ENCODE results near the gene ADPRHL1. TPM values are rescaled to one million over a fixed set of nuclear protein-coding genes. Genes with fewer than 3 reads are reported as not detected.

Gene ADPRHL1
- total and polyA plus RNA-seq, 4 donors: 0.28 to 0.67 (median 0.55) TPM

DNA sequence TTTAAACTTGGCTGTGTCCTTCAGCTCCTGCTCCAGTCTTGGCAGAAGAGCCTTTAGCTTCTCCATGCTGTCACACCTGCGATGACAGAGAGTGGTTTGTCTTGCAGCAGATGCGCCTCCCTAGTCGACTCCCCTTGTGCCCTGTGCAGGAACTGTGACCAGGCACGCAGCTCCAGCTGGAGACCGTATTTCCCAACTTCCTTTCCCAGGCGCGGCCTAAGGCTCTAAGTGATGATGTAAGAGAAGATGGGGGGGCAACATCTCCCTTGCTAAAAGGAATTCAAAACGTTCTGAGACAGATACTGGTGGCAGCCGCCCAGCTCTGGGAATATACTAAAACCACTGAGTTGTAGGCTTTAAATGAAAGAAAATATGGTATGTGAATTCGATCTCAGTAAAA is 20.9 kb upstream of the ADPRHL1 start:
- H3K9me3 ChIP-seq (ENCODE audit: control insufficient read depth in 4 of 4, low read length in 3 of 4): no peaks in the 10 kb centered on the region
- H3K4me1 ChIP-seq (ENCODE audit: control insufficient read depth in 4 of 4, insufficient read depth in 4 of 4, low read length in 3 of 4): no peaks in the 10 kb centered on the region
- H3K36me3 ChIP-seq (ENCODE audit: control insufficient read depth in 4 of 4, insufficient read depth in 3 of 4, low read depth in 1 of 4, low read length in 3 of 4): peaks cover 3 to 17% (median 11%) of the 10 kb centered on the region in 4 donors
- TF ChIP-seq, protein P1, sequence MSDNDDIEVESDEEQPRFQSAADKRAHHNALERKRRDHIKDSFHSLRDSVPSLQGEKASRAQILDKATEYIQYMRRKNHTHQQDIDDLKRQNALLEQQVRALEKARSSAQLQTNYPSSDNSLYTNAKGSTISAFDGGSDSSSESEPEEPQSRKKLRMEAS (IDR thresholded peaks at IDR 0.05): no peak
- no peak for TF ChIP-seq EGR1 (IDR thresholded peaks at IDR 0.05; ENCODE audit: low read depth in 2 of 2)
- TF ChIP-seq JUND (IDR thresholded peaks at IDR 0.05): no peak
- TF ChIP-seq GABPA (IDR thresholded peaks at IDR 0.05 in 1 of 2, conservative IDR thresholded peaks at IDR 0.05 in 1 of 2): no peak
- TF ChIP-seq FOXA1 (IDR thresholded peaks at IDR 0.05): no peak
- TF ChIP-seq YY1 (IDR thresholded peaks at IDR 0.05): no peak
- no peak for TF ChIP-seq RXRA (IDR thresholded peaks at IDR 0.05)
- TF ChIP-seq TAF1 (conservative IDR thresholded peaks at IDR 0.05): no peak
- TF ChIP-seq SP1 (IDR thresholded peaks at IDR 0.05): no peak
- no peak for TF ChIP-seq FOXA2 (IDR thresholded peaks at IDR 0.05)
- TF ChIP-seq, protein P2, sequence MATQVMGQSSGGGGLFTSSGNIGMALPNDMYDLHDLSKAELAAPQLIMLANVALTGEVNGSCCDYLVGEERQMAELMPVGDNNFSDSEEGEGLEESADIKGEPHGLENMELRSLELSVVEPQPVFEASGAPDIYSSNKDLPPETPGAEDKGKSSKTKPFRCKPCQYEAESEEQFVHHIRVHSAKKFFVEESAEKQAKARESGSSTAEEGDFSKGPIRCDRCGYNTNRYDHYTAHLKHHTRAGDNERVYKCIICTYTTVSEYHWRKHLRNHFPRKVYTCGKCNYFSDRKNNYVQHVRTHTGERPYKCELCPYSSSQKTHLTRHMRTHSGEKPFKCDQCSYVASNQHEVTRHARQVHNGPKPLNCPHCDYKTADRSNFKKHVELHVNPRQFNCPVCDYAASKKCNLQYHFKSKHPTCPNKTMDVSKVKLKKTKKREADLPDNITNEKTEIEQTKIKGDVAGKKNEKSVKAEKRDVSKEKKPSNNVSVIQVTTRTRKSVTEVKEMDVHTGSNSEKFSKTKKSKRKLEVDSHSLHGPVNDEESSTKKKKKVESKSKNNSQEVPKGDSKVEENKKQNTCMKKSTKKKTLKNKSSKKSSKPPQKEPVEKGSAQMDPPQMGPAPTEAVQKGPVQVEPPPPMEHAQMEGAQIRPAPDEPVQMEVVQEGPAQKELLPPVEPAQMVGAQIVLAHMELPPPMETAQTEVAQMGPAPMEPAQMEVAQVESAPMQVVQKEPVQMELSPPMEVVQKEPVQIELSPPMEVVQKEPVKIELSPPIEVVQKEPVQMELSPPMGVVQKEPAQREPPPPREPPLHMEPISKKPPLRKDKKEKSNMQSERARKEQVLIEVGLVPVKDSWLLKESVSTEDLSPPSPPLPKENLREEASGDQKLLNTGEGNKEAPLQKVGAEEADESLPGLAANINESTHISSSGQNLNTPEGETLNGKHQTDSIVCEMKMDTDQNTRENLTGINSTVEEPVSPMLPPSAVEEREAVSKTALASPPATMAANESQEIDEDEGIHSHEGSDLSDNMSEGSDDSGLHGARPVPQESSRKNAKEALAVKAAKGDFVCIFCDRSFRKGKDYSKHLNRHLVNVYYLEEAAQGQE (IDR thresholded peaks at IDR 0.05): no peak
- no peak for TF ChIP-seq RAD21 (IDR thresholded peaks at IDR 0.05)
- TF ChIP-seq NR2F2 (IDR thresholded peaks at IDR 0.05): no peak
- TF ChIP-seq, protein P3, sequence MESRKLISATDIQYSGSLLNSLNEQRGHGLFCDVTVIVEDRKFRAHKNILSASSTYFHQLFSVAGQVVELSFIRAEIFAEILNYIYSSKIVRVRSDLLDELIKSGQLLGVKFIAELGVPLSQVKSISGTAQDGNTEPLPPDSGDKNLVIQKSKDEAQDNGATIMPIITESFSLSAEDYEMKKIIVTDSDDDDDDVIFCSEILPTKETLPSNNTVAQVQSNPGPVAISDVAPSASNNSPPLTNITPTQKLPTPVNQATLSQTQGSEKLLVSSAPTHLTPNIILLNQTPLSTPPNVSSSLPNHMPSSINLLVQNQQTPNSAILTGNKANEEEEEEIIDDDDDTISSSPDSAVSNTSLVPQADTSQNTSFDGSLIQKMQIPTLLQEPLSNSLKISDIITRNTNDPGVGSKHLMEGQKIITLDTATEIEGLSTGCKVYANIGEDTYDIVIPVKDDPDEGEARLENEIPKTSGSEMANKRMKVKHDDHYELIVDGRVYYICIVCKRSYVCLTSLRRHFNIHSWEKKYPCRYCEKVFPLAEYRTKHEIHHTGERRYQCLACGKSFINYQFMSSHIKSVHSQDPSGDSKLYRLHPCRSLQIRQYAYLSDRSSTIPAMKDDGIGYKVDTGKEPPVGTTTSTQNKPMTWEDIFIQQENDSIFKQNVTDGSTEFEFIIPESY (IDR thresholded peaks at IDR 0.05): no peak
- no peak for TF ChIP-seq HNF4A (conservative IDR thresholded peaks at IDR 0.05)
- TF ChIP-seq, protein P4, sequence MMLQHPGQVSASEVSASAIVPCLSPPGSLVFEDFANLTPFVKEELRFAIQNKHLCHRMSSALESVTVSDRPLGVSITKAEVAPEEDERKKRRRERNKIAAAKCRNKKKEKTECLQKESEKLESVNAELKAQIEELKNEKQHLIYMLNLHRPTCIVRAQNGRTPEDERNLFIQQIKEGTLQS (IDR thresholded peaks at IDR 0.05): no peak
- no peak for TF ChIP-seq HNF4G (IDR thresholded peaks at IDR 0.05)
- TF ChIP-seq, protein P5, sequence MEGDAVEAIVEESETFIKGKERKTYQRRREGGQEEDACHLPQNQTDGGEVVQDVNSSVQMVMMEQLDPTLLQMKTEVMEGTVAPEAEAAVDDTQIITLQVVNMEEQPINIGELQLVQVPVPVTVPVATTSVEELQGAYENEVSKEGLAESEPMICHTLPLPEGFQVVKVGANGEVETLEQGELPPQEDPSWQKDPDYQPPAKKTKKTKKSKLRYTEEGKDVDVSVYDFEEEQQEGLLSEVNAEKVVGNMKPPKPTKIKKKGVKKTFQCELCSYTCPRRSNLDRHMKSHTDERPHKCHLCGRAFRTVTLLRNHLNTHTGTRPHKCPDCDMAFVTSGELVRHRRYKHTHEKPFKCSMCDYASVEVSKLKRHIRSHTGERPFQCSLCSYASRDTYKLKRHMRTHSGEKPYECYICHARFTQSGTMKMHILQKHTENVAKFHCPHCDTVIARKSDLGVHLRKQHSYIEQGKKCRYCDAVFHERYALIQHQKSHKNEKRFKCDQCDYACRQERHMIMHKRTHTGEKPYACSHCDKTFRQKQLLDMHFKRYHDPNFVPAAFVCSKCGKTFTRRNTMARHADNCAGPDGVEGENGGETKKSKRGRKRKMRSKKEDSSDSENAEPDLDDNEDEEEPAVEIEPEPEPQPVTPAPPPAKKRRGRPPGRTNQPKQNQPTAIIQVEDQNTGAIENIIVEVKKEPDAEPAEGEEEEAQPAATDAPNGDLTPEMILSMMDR (IDR thresholded peaks at IDR 0.05; ENCODE audit: low read depth, low read length, missing input control): no peak
- DNase-seq (ENCODE audit: low spot score): no peak
- H3K4me3 ChIP-seq (ENCODE audit: low read depth in 1 of 3, low read length in 3 of 3): no peak overlapping the region
- no peaks in the 10 kb centered on the region for H3K27me3 ChIP-seq (ENCODE audit: control insufficient read depth in 4 of 4, insufficient read depth in 4 of 4, low read length in 3 of 4)
- 82% methylated on average over 10 of the region's 10 CpGs for WGBS
- H3K9ac ChIP-seq (ENCODE audit: low read depth in 1 of 2, low read length in 2 of 2): no peak overlapping the region
- no peak overlapping the region for H3K27ac ChIP-seq (ENCODE audit: low read depth in 1 of 2, low read length in 2 of 2)
